Skin of body (tissue), 2 donors: ENCODE results near the gene OSMR. TPM values are rescaled to one million over a fixed set of nuclear protein-coding genes. Genes with fewer than 3 reads are reported as not detected.

Experiments
- DNase-seq: peaks from one replicate; lab custom pipeline; 2025; lab: John Stamatoyannopoulos, UW
- total RNA-seq: library from RNA; depleted of rRNA; stranded (reverse); fragments of >200 nt; gene quantifications from one replicate; pipeline ENCODE4 v1.2.3, GENCODE V29; 2014

Gene OSMR
- 19.1 TPM for total RNA-seq

GRCh38 chr5:38845526-38846378 is at the start of gene OSMR:
Gene OSMR, plus strand, starts transcription at chr5:38846012. Its CDS starts 23,033 bp downstream, at chr5:38869045.
- peak; percentile 72 for DNase-seq

DNA sequence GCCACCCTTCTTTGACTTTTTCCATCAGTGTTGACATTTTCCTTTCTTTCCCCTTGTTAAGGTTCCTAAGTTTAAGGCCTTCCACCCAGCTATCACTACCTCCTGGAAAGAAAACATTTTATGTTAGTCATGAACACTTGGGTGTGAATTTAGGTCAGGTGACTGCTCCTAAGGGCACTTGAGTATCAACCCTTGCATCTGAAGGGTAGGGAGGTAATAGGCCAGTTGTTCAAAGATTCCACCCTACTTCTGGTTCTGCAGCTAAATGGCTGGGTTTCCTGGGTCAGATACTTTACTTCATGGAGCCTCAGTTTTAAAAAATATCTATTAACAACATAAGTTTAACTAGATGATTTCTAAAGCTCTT is 49.1 kb upstream of the OSMR start:
- DNase-seq: no peak

GRCh38 chr5:38797838-38798237 is 48.0 kb upstream of the OSMR start:
- DNase-seq: no peak

- no peak for DNase-seq
Observed at GRCh38 chr5:38799556-38800377, 46.0 kb upstream of the OSMR start.

- no peak for DNase-seq
Observed at GRCh38 chr5:38800515-38800914, 45.3 kb upstream of the OSMR start.

GRCh38 chr5:38802125-38802524 is 43.7 kb upstream of the OSMR start:
- no peak for DNase-seq

- no peak for DNase-seq
Observed at GRCh38 chr5:38803246-38803645, 42.6 kb upstream of the OSMR start.

DNA sequence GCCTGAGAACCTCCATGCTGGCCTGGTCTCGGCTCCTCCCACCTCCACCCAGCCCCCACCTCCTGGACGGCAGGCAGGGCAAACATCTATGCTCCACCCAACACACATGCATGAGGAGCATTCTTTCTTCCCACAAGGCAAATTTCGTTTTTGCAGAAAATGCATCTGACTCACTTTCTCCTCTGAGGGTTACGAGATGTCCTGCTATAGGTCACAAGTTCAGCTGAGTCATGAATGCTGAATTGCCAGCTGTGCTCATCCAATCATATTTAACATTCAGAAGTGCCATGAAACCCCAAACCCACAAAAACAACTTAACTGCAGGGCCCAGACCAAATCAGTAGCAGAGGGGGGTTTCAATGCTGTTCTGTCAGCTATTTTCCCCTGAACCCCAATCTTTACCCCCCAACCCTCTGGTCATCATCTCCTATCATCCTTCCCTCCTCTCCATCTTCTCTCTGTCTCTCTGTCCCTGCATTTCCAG is 39.0 kb upstream of the OSMR start:
- no peak for DNase-seq

GRCh38 chr5:38807570-38808483 is 38.0 kb upstream of the OSMR start:
- DNase-seq: peak; percentile 86

GRCh38 chr5:38808666-38809343 is 37.0 kb upstream of the OSMR start:
- no peak for DNase-seq

DNA sequence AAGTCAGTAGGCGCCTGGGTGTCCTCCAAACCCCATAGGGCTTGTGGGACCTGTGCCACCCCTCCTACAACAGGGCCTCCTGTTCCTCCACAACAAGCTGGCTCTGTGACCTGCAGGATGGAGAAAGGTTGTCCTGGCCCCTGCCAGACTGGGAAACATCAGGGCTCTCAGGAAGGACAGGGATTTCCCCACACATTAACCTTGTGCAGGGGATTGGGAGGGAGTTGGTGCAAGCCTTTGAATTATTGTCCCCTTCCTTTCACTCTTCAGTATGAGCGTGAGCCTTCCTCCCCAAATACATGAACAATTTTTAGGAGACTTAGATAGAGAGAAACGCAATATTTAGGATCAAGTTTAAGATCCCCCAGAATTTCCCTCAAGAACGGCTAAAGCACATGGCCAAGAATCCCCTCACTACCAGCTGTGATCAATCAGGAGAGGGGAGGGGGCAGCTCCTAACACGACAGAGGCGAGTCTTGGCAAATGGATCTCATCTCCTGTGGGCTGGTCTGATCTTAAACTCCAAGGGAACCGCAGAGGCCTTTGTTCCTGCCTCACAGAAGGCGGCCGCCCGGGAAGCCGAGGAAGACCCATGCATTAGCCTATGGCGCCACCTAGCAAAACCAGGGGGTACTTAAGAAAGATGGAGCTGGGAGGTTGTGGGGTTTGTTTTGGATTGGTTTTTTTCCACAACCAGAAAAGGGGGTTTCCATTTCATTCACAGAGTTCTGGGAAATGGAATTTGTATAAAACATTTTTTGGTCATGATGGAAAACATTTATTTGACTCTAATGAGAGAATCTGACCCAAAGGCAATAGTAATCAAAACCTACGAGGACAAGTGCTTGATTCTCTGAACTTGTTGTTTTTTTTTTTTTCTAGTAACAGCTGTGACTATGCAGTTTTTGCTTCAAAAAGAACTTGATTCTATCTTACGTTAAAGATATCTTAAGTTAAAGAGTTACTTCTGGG is 36.1 kb upstream of the OSMR start:
- peak; percentile 91 for DNase-seq

GRCh38 chr5:38814879-38815278 is 30.9 kb upstream of the OSMR start:
- DNase-seq: no peak

DNA sequence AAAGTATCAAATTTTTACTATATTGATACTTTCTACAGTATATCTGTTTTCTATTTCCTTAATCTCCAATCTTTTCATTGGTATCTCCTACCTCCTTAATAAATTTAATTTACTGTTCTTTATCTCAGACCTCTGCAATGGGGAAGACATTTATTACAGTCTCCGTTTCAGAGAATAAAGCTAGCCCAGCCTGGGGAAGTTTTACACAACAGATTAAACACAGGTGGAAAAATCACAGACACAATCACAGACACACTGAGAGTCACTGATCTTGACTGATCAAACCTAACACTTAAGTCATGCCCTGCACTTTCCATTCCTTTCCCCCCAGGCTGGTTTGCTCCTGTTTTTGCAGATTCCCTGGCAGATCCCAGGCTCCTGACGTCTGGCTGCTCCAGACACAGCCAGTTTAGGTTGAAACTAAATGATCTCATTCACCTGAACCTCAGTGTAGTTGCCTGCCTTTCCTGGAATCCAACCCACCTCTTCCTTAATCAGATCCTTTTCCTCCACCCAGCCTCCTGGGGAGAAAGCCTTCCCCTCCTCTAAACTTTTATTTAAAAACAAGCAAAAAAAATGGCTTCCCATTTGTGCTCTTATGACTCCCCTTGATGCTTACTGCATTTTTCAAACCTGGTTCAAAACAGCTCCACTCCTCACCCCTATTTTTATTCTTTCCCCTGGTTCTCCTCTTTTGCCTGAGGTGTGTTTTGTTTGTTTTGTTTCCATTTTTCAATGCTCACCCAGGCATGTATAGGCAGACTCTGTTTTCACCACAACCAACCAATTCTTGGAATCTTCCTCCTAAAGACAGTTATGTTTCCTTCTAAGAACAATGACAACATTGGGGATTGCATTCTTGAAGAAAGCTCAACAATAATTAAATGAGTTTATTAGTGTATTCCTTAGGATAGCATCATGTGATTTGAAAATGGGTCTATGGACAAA is 29.5 kb upstream of the OSMR start:
- DNase-seq: no peak

DNA sequence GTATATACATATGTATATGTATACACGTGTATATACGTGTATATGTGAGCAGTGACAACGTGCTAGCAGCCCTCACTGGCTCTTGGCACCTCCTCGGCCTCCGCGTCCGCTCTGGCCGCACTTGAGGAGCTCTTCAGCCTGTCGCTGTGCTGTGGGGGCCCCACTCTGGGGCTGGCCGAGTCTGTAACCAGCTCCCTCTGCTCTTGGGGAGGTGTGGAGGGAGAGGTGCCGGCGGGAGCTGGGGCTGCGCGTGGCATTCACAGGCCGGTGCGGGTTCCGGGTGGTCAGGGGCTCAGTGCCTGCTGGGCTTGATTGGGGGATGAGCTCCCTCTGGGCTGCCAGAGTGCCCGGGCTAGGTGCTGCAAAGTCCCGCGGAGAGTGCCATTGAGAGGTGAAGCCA is 24.1 kb upstream of the OSMR start:
- no peak for DNase-seq

DNA sequence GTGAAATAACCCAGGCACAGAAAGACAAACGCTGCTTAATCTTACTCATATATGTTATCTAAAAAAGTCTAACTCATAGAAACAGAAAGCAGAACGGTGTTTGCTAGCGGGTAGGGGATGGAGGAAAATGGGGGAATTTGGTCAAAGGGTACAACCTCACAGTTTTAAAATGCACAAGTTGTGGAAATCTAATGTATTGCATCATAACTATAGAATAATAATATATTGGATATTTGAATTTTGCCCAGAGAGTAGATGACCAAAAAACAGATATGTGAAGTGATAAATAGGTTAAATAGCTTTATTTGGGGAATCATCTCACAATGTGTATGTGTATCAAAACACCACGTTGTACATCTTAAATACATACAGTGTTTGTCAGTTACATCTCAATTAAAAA is 22.3 kb upstream of the OSMR start:
- no peak for DNase-seq

DNA sequence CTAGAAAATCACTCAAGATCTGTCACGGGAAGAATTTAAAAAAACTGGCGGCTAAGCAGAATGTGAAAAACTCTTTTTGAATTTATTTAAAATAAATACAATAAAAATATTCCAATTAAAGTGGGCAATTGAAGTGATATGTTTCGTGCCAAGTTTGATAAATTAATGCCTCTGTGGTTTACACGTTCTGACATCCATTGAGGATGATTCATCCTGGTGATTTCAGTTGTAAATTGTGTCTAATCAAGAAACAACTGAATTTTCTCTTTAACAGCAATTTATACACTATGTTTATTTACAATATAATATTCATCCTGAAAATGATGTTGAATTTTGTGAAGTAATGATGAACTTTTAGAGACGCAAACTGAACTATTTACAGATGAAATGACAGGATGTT is 21.0 kb upstream of the OSMR start:
- DNase-seq: no peak

GRCh38 chr5:38825494-38825893 is 20.3 kb upstream of the OSMR start:
- DNase-seq: no peak

- DNase-seq: no peak
Observed at GRCh38 chr5:38827525-38827924, 18.3 kb upstream of the OSMR start.
